ENCODE measurements around the gene RPS19BP1.
"Not testable (repeated sequence)": the region's sequence is repeated elsewhere in the genome, so short reads cannot be mapped to it uniquely, and the experiment has no call there.

RPS19BP1 gene

GRCh38 chr22:39515266-39516050 lies 17.1 kb downstream of the RPS19BP1 start:
- in situ Hi-C loops (cut with MboI; ENCODE audit: low sequenced_read_pairs), result no loop called here

GRCh38 chr22:39514373-39514973 lies 18.1 kb downstream of the RPS19BP1 start:
- in situ Hi-C loops (cut with MboI; ENCODE audit: low sequenced_read_pairs), result no loop called here

GRCh38 chr22:39513791-39514190 lies 18.8 kb downstream of the RPS19BP1 start:
- in situ Hi-C loops (cut with MboI; ENCODE audit: low sequenced_read_pairs), result no loop called here

- in situ Hi-C loops (cut with MboI; ENCODE audit: low sequenced_read_pairs), result no loop called here
These were observed 20.5 kb downstream of the RPS19BP1 start for GRCh38 chr22:39512026-39512425.

GRCh38 chr22:39511226-39511625 lies 21.3 kb downstream of the RPS19BP1 start:
- in situ Hi-C loops (cut with MboI; ENCODE audit: low sequenced_read_pairs), result no loop called here

GRCh38 chr22:39510529-39511149 lies 21.9 kb downstream of the RPS19BP1 start:
- in situ Hi-C loops (cut with MboI; ENCODE audit: low sequenced_read_pairs), result no loop called here

- in situ Hi-C loops (cut with MboI; ENCODE audit: low sequenced_read_pairs), result no loop called here
These were observed 24.2 kb downstream of the RPS19BP1 start for GRCh38 chr22:39508393-39508792.

- in situ Hi-C loops (cut with MboI; ENCODE audit: low sequenced_read_pairs), result not testable (repeated sequence)
These were observed 25.5 kb downstream of the RPS19BP1 start for GRCh38 chr22:39507021-39507420.

GRCh38 chr22:39504071-39504470 lies 28.5 kb downstream of the RPS19BP1 start:
- in situ Hi-C loops (cut with MboI; ENCODE audit: low sequenced_read_pairs), result no loop called here

GRCh38 chr22:39503630-39504029 lies 28.9 kb downstream of the RPS19BP1 start:
- in situ Hi-C loops (cut with MboI; ENCODE audit: low sequenced_read_pairs), result no loop called here

GRCh38 chr22:39502789-39503409 lies 29.6 kb downstream of the RPS19BP1 start:
- in situ Hi-C loops (cut with MboI; ENCODE audit: low sequenced_read_pairs), result no loop called here

GRCh38 chr22:39502109-39502788 lies 30.3 kb downstream of the RPS19BP1 start, which contains the start of gene MIEF1:
TSS of gene MIEF1 (plus strand) at chr22:39502290. CDS start at chr22:39511295, 9,005 bp downstream.
- in situ Hi-C loops (cut with MboI; ENCODE audit: low sequenced_read_pairs), result no loop called here

- in situ Hi-C loops (cut with MboI; ENCODE audit: low sequenced_read_pairs), result no loop called here
These were observed 30.9 kb downstream of the RPS19BP1 start for GRCh38 chr22:39501644-39502108.

- in situ Hi-C loops (cut with MboI; ENCODE audit: low sequenced_read_pairs), result no loop called here
These were observed 32.4 kb downstream of the RPS19BP1 start for GRCh38 chr22:39500101-39500500.

- in situ Hi-C loops (cut with MboI; ENCODE audit: low sequenced_read_pairs), result no loop called here
These were observed 33.7 kb downstream of the RPS19BP1 start for GRCh38 chr22:39498802-39499201.

- in situ Hi-C loops (cut with MboI; ENCODE audit: low sequenced_read_pairs), result no loop called here
These were observed 34.2 kb downstream of the RPS19BP1 start for GRCh38 chr22:39498368-39498767.

- in situ Hi-C loops (cut with MboI; ENCODE audit: low sequenced_read_pairs), result no loop called here
These were observed 35.1 kb downstream of the RPS19BP1 start for GRCh38 chr22:39497429-39497828.

GRCh38 chr22:39496131-39496838 lies 36.3 kb downstream of the RPS19BP1 start:
- in situ Hi-C loops (cut with MboI; ENCODE audit: low sequenced_read_pairs), result no loop called here

GRCh38 chr22:39494471-39495120 lies 38.0 kb downstream of the RPS19BP1 start:
- in situ Hi-C loops (cut with MboI; ENCODE audit: low sequenced_read_pairs), result no loop called here

- in situ Hi-C loops (cut with MboI; ENCODE audit: low sequenced_read_pairs), result no loop called here
These were observed 38.8 kb downstream of the RPS19BP1 start for GRCh38 chr22:39493759-39494158.

Data from HL-60/S4 (cell line).